HepG2 (cell line): ENCODE measurements around the gene TMEM87A. TPM values are rescaled to one million over a fixed set of nuclear protein-coding genes. Genes with fewer than 3 reads are reported as not detected.

ENCODE experiments used
- ARID5B ChIP-seq: IDR thresholded peaks from 2 replicates; pipeline ENCODE4 v1.4.0; 2020; ENCODE audit warnings: mild to moderate bottlenecking, missing genetic modification reagents
- BCL6 ChIP-seq: IDR thresholded peaks from 2 replicates; pipeline ENCODE4 v1.6.1; 2016; ENCODE audit warnings: missing genetic modification reagents, missing compliant biosample characterization
- BRCA1 ChIP-seq: sonication (generic); formaldehyde crosslinking; IDR thresholded peaks from 2 replicates; pipeline ENCODE4 v1.4.0; 2020; ENCODE audit warnings: missing genetic modification reagents
- CBX5 ChIP-seq: sonication (generic); formaldehyde crosslinking; IDR thresholded peaks from 2 replicates; pipeline ENCODE4 v1.4.0; 2020; ENCODE audit warnings: missing genetic modification reagents, borderline replicate concordance
- CTCF ChIP-seq: sonication (generic); formaldehyde crosslinking; IDR thresholded peaks from 2 replicates; pipeline ENCODE4 v1.5.0; 2020; ENCODE audit warnings: mild to moderate bottlenecking, missing genetic modification reagents, moderate library complexity
- DMTF1 ChIP-seq: sonication (generic); formaldehyde crosslinking; IDR thresholded peaks from 2 replicates; pipeline ENCODE4 v1.4.0; 2020; ENCODE audit warnings: mild to moderate bottlenecking, missing genetic modification reagents
- DRAP1 ChIP-seq: IDR thresholded peaks from 2 replicates; pipeline ENCODE4 v1.6.1; 2016; ENCODE audit warnings: missing genetic modification reagents, missing compliant biosample characterization
- MZF1 ChIP-seq: sonication (generic); formaldehyde crosslinking; IDR thresholded peaks from 2 replicates; pipeline ENCODE4 v1.8.1; 2023; ENCODE audit warnings: mild to moderate bottlenecking, missing genetic modification reagents, borderline replicate concordance
- NR2C2 ChIP-seq: sonication (generic); formaldehyde crosslinking; IDR thresholded peaks from 2 replicates; pipeline ENCODE4 v1.4.0; 2020; ENCODE audit warnings: missing genetic modification reagents, mild to moderate bottlenecking, moderate library complexity, borderline replicate concordance
- PBX3 ChIP-seq: sonication (generic); formaldehyde crosslinking; IDR thresholded peaks from 2 replicates; pipeline ENCODE4 v1.8.1; 2023; ENCODE audit warnings: missing genetic modification reagents, inconsistent platforms, borderline replicate concordance
- SAP130 ChIP-seq: IDR thresholded peaks from 2 replicates; pipeline ENCODE4 v1.6.1; 2016; ENCODE audit warnings: low read depth
- USF2 ChIP-seq, 2 experiments: sonication (generic) in 1 of 2; formaldehyde crosslinking in 1 of 2; IDR thresholded peaks; 2 replicates each; pipeline versions ENCODE4 v1.5.1 to v1.6.1; 2011 to 2020; ENCODE audit warnings: borderline replicate concordance in 1 of 2, low read depth in 1 of 2, low read length in 1 of 2, mild to moderate bottlenecking in 1 of 2, missing genetic modification reagents in 1 of 2, moderate library complexity in 1 of 2
- ZBTB7B ChIP-seq: sonication (generic); formaldehyde crosslinking; IDR thresholded peaks from 2 replicates; pipeline ENCODE4 v1.4.0; 2020; ENCODE audit warnings: missing genetic modification reagents
- ZNF350 ChIP-seq: sonication (generic); formaldehyde crosslinking; IDR thresholded peaks from 2 replicates; pipeline ENCODE4 v1.4.0; 2020; ENCODE audit warnings: mild to moderate bottlenecking, low read depth, missing genetic modification reagents, borderline replicate concordance
- ZNF577 ChIP-seq: sonication (generic); formaldehyde crosslinking; IDR thresholded peaks from 2 replicates; pipeline ENCODE4 v1.4.0; 2020; ENCODE audit warnings: mild to moderate bottlenecking, low read depth, missing genetic modification reagents, borderline replicate concordance
- polyA plus RNA-seq, 8 experiments: library from polyadenylated mRNA; depleted of rRNA in 3 of 8; stranded (reverse) in 7 of 8; unstranded in 1 of 8; fragments of >200 nt; fragmentation: Illumina TruSeq in 4 of 8; extraction: Trizol in 4 of 8; gene quantifications; 2 replicates each; pipeline versions ENCODE4 v1.2.1 to v1.2.3, GENCODE V29; 2011 to 2016; ENCODE audit warnings: low read depth in 4 of 8, missing spikeins in 1 of 8, mixed read lengths in 1 of 8; ENCODE audit not compliant: insufficient read depth in 1 of 8
- total RNA-seq, 5 experiments: library from RNA; depleted of rRNA; stranded (reverse); fragments of >200 nt; fragmentation: Illumina TruSeq; extraction: Trizol; gene quantifications; 2 replicates each; pipeline ENCODE4 v1.2.3, GENCODE V29; 2016; ENCODE audit warnings: low read depth in 1 of 5

TMEM87A gene
- total and polyA plus RNA-seq, 2 of the 13 experiments (the other 11 are each of a cell fraction or from before 2014, with no cell fraction given) = 20.2 to 42.8 TPM

- TF ChIP-seq ZNF577 (CRISPR knock-in tag) (no peak), ZNF350 (no peak), NR2C2 (CRISPR knock-in tag) (no peak), USF2 (IDR thresholded peaks at IDR 0.05; ENCODE audit: low read depth, low read length) (no peak), USF2 (CRISPR knock-in tag; IDR thresholded peaks at IDR 0.05; ENCODE audit: borderline replicate concordance) (no peak), ZBTB7B (no peak), CTCF (CRISPR knock-in tag) (no peak), MZF1 (no peak), BRCA1 (CRISPR knock-in tag) (no peak), DRAP1 (CRISPR knock-in tag) (no peak), CBX5 (CRISPR knock-in tag) (no peak), PBX3 (CRISPR knock-in tag) (no peak), DMTF1 (no peak), BCL6 (CRISPR knock-in tag) (peak; percentile 72), SAP130 (peak; percentile 80), ARID5B (CRISPR knock-in tag) (peak; percentile 85)
Measured at GRCh38 chr15:42286445-42287029, 13.3 kb upstream of the TMEM87A start (continued).
